Left renal pelvis (tissue), 4 donors: Measurements from ENCODE around the gene RAP1GAP2. TPM values are rescaled to one million over a fixed set of nuclear protein-coding genes. Genes with fewer than 3 reads are reported as not detected.
"Not testable (repeated sequence)": the region's sequence is repeated elsewhere in the genome, so short reads cannot be mapped to it uniquely, and the experiment has no call there.

Experiments used
- DNase-seq, 4 donors: peaks; one replicate each; pipeline ENCODE4 v3.0.0-alpha.2; 2013; ENCODE audit warnings: low read depth in 4 of 4, low spot score in 3 of 4
- polyA plus RNA-seq, 4 donors: library from polyadenylated mRNA; unstranded; fragments of 120-200 nt; gene quantifications; one replicate each; pipeline ENCODE4 v1.2.1, GENCODE V29; 2013; ENCODE audit not compliant: insufficient read length in 4 of 4

RAP1GAP2 gene
- polyA plus RNA-seq, 4 donors = 1.7 to 28.5 (median 24.1) TPM

DNA sequence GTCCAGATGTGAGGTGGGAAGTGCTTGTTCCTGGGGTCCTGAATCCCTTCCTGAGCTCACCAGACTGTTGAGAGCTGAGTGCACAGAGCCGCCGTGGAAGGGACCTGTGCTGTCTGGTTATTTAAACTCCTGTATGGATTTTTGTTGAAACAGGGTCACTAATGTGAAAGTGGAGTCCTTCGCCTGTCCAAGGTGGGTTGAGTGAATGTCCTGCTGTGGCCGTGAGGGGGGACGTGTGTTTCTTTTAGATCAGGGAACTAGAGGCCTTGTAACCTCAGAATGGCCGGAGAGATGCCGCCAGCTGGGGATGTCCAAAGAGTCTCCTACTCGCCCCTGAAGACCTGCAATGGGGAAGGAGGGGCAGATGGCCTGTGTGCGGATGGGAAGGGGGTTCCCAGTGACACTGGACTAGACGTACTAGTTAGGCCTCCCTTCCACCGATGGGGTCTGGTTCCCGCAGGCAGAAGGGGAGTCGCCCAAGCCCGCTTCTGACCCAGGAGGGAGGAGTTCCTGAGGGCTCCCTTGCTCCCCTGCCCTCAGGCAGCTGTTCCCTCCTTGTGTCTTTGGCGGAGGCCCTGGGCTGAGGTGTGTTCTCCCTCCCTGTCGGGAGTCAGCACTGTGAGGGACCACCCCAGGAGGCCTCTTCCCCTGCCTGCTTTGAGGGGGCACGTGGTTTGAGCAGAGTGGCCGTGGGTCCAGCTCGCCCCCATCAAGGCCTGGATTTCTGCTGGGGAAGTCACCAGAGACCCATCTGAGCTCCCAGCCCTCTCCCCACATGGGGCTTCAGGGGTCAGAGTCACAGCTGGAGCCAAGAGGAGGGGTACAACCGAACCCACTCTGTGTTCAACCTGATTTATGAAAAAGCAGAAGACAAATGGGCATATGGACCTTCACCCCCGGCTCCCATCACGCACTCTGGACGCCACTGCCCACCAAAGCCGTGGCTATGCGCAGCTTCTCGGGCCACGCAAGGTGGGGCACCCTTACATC, 236.3 kb downstream of the RAP1GAP2 start:
- no peak for DNase-seq

DNA sequence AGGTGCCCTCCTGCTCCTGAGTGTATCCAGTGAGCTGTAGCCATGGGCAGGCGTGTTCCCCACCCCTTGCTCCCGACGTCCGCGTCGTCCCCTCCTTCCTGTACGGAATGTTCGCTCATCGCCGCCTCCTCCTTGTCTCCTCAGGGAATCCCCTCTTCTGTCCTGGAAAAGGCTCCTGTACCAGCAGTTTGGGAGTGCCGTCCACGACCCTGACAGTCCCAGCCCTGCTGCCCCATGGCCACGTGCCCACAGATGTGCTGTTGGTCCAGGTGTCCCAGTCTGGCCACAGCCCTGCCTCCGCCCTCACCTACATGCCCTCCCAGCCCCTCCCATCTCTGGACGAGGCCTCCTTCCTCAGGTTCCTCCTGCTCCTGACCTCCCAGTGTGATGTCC, 237.0 kb downstream of the RAP1GAP2 start:
- DNase-seq = no peak

DNA sequence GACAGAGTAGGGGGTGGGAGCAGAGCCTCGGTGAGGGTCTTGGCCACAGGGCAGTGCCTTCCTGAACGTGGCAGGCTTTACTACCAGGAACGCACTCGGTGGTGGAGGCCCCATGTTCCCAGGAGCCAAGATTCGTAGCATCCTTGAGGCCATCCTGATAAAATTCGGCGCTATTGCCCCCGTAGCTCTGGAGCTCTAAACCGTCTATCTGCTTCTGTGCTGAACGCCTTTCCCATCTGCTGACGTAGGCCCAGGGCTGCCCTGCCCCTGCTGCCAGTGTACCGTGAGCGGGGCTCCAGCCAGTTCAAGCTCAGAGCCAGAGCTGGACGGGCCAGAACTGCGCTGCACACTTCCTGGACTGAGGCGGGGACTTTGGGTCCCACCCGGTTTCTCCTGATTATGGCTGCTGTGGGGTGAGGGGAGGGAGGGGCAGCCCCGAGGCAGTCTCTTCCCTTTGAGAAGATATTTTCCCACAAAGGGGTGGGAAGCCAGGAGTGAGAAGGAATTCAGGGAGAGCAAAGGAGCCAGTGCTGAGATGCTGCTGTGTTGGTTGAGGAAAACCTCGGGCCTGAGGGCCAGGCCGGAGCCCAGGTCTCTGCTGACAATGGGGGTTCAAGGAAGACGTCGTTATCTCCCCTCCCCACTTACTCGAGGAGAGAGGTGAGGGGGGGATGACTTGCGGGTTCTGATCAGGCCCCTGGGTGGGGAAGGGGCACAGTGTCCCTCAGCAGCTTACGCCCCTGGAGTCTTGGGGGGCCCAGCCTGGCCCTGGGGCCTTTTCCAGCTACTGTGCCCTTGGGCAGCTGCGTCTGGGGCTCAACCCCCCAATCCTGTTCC, 237.7 kb downstream of the RAP1GAP2 start:
- no peak for DNase-seq

DNA sequence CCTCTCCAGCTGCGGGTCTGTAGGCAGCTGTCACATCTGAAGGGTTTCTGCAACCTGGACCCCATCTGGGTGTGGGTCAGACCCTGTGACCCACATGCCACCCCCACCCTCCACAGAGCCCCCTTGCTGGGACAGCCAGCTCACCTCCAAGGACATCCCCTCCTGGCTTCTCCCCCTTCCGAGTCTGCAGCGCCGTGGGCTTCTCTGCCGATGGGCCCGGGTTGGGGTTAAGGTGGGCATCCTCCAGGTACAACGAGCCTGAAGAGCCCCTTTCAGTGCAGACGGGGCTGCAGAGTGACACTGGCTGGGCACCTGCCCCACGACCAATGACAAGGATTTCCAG, 238.3 kb downstream of the RAP1GAP2 start:
- DNase-seq = no peak

DNA sequence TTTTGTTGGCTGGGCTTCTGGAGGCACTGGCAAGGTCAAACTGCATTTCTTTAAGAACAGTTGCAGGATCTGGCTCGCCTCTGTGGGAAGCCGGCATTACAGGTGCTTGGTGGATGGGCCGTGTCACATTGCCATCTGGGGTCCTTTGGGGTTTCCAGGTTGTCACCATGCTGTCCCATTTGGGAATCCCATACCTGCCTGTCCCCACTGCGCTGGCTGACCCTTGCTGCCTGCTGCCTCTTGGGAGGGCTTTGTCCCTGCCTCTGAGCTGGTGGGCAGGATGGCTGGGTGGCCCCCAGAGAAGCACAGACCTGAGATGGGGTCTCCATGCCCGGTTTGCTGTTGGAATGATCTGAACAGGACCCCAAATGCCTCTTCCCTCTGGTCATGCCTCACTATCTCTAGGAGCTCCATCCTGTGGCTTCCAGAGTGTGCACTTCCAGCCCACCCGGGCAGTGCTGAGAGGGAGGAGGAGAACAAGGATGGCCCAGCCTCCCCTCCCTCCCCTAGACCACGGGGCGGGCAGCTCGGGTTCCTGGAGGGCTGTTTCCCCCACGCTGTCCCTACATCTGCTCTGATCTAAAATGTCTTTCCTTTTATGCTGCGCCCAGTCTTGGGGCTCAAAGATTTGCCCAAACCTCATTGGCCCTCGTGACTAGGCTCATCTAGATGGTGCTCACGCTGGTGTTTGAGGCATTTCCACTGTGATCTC, 239.2 kb downstream of the RAP1GAP2 start:
- no peak for DNase-seq

DNA sequence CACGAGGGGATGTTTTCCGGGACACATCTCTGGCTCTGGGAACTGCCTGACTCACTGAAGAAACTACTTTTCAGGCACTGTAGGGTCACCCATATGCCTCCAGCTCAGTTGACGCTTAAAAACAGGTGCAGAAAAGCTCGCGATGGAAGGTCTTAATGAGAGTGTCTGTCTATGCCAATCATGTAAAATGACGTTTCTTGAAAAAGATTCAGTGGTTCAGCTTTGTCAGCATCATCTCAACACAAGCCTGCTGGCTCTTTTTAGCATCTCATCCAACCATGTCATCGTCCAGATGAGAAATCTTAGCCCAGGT, 239.7 kb downstream of the RAP1GAP2 start:
- no peak for DNase-seq

DNA sequence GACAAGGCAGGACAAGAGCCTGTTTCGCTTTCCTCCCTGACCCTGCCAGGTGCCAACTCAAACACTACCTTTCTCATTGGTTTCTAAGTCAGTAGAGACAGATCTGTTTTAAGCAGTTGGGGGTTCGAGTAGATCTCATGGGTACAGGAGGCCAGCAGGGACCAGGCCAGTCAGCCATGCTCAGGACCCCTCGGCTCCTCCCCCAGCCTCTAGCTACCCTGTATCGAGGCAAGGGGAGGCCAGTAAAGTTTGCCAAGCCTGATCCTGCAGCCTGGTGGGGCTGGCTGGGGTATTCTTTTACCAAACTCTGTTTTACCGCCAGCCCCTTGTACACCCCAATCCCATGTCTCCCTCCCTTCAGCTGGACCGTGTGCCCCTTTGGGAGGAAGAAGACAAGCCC, 240.6 kb downstream of the RAP1GAP2 start:
- DNase-seq = no peak

DNA sequence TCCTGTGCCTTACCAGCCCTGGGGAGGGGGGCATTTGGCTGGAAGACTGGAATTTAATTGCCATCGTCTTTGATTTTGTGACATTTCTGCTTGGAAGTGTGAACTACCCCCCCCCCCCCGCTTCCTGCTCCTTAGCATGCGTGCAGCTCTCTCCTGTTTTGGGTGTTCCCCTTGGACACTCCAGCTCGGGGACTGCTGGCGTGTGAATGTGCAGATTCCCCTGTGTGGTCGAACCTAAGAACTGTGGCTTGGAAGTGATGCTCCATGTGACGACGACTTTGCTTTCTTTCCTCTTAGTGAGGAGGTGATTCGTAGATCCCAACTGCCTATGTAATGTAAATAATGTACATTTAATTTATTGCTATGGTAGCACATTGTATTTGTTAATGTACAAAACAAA, 241.0 kb downstream of the RAP1GAP2 start:
- no peak for DNase-seq

DNA sequence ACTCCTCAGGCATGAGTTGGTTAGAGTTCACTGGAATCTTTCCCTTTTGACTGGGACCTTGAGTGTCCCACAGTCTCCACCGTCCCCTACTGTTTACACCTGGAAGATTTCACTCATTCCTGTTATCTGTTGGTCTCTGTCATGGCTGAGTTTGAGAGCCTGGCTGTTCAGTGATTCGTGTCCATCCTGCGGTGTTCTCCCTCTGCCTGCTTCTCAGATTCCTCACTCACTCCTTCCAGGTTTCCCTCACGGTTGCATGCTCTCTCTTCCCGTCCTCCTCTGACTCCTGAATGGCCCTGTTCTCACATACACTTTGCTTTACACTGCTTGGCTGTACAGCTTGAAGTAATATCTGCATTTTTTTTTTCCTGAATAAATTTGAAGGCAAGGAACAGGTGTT, 242.7 kb downstream of the RAP1GAP2 start:
- peak in 1 of 4 donors; percentile 5 for DNase-seq

DNA sequence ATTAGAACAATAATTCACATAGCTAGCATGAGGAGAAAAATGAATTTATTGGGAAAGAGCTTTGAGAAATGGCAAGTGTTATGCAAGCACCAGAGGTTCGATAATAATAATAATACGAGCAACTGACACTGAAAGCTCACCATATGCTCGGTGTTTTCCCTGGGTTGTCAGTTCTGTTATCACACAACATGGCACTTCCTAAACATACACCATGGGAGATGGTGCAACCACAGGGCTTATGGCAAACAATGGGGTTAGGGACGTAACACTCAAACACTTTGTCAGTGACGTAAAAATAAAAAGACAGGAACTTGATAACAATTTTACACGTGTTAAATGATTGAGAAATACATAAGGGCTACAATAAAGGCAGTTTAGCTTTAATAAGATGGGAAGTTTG, 243.5 kb downstream of the RAP1GAP2 start:
- DNase-seq = no peak

DNA sequence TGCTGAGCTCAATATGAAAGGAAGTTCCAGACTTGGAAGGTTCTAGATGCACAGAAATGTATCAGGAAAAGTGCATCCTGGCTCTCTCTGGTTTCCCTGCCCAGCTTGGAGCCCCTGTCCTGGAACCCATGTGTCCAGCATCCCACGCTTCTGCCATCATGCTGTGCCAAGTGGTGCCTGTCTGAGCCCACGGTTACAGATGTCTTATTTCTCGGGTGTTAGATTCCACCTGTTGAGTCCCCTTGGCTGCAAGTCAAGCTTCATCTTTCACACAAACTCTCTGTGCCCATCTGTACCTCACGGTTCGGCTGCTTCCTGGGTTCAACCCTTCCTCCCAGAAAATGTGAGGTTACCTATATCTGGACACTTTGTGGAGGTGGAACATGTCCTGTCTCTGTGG, 244.6 kb downstream of the RAP1GAP2 start:
- DNase-seq = no peak

DNA sequence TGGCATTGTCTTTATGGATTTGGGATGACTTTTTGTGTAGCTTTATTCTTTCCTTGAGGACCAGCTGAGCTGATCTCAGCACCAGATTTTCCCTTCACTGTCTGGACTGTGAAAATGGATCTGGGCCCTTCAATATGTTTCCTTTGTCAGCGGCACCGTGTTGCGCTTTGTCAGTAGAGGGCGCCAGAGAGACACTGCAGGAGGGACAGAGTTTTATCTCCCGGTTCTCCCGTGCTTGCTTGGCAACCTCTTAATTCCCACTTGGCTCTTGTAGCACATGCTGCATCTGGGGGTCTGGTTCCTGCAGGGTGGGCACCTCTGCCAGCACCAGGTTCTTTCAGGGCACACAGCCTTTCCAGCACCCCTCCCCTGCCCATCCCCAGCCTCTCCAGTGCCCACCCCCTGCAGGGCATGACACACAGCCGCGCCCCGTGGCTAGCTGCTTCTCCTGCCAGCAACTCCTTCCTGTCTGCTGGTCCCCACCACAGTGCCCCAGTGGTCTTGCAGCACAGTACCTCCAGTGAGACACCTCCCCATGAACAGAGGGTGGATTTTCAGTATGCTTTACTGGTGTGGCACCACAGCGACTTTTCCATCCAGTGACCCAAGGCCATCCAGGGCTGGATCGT, 247.6 kb downstream of the RAP1GAP2 start:
- DNase-seq = no peak

DNA sequence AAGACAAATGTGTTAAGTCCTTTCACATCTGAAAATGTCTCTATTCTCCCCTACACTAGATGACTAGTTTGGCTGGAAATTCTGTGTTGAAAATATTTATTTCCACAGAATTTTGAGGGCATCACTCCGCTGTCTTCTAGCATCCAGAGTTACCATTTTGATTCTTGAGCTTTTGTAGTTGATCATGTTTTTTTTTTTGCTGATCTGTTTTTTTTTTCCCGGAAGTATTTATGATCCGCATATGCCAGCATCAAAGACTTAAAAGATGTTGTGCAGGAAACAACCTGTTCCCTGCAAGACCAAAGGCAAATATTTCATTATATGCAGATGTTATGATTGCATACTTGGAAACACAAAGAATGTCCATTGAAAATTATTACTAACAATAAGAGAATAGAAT, 250.5 kb downstream of the RAP1GAP2 start:
- DNase-seq = no peak

DNA sequence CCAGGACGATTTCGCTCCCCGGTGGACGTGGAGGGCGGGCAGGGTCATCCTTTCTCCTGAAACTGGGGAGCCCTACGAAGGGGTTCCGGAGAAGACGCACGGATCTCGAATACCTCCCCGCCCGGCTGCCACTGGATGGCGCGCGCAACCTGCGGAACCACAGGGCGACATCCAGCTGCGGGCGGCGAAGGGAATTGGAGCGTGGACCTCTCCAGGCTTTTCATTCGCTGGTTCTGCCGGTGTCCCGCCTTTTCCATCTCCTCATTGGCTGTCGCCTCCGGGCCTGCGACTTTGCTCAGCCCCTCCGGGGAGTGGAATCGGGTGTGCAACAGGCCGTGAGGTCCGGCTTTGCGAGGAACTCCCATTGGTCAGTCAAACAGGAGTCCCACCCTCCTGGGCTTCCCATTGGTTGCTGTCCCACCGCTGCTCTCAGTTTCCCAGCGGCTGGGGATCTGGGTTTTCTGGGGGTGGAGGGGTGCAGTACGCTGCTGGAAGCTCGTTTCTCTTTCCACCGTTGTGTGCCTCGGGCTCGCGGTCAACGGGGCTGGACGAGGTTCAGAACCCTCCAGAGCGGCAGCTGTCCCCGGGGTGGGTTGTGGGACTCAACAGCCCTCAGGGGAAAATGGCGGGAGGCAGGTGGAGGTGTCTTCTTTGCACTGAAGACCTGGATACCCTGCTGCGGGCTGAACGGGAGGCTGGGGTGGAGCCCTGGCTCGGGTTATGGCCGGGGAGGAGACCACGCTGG, 252.7 kb downstream of the RAP1GAP2 start:
- DNase-seq = peak; percentile 87 to 97 (median 91)

DNA sequence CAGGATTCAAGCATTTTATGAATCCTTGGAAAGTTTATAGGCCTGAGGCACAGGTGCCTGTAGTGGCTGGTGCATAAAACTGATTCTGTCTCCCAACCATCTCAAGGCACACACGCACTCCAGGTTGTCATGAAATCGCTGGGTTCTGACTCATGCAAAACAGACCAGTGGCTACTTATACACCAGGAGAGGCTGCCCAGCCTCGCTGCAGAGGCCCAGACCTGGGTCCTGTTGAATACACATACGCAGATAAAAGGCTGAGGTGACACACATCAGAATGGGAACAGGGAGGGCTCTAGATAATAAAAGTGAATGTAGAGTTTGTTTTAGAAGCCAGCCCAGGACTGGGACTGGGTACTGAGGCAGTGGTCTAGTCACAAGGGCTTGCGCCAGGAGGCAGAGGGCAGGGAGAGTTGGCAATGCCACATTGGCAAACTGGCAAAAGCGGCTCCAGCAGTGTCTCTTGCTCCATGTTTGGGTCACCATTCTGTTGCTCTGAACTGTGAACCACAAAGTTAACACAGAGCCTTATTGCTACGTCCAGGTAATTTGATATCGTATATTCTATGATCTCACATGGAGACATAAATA, 253.6 kb downstream of the RAP1GAP2 start:
- DNase-seq = no peak

DNA sequence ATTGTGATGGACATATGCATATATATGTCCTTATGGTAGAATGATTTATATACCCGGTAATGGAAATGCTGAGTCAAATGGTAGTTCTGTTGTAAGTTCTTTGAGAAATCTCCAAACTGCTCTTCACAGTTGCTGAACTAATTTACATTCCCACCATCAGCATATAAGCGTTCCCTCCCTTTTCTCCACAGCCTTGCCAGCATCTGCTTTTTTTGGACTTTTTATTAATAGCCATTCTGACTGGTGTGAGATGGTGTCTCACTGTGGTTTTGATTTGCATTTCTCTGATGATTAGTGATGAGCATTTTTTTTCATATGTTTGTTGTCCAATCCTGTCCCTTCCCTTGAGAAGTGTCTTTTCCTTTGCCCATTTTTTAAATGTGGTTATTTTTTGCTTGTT, 258.6 kb downstream of the RAP1GAP2 start:
- not testable (repeated sequence) for DNase-seq

DNA sequence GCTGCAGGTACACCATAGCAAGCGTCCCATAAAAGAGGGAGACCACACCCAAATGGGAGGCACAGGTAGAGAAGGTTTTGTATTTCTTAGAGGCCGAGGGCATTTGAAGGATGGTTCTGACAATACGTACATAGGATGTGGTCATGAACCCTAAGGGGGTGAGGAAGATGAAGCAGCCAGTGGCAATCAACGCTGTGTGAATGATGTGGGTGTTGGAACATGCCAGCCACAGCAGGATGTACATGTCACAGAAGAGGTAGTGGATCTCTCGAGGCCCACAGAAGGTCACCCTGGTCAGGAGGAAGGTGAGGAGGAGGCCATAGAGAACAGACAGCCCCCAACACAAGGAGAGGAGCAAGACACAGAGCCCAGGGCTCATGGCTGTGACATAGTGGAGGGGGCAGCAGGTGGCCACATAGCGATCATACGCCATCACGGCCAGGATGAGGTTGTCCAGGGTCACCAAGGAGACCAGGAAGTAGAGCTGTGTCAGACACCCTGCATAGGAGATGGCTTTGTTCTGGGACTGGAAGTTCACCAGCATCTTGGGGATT, 266.7 kb downstream of the RAP1GAP2 start:
- not testable (repeated sequence) for DNase-seq

DNA sequence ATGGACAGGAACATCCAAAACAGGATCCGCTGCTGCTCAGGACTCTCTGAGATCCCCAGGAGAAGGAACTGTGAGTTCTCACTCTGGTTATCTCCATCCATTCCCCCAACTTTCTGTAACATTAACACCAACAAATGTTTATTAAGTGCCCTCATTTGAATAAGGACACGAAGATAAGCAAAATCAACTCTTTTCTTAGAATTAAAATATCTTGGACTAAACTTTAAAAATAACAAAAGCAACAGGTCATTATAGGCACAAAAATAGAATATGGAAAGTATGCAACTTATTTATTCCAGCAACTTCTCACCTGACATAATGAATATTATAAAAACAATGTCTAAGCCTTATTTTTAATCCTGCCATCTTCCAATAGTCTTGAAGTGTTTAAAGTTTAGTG, 267.3 kb downstream of the RAP1GAP2 start, which contains the start of gene OR1D5:
Gene OR1D5, minus strand, starts transcription at position 101 of the 400 bp plus-strand sequence. Its CDS starts 0 bp downstream, at position 101.
- DNase-seq = not testable (repeated sequence)

DNA sequence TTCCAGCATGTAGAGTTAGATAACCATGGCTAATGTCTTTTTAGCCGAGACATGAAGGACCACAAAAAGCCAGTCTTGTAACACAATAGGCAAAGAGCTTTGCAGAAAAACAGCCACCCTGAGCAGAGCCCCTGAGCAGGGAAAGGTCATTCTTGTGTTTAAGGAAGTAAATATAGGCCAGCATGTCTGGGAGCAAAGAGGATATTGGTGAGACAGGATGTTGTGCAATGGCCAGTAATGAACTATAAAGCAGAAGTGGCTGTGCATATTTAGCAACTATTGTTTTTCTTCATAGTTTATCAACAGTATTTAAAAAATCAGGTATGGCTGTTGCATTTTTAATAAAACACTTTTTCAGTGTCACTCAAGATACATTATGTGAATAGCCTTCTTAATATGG, 269.0 kb downstream of the RAP1GAP2 start:
- DNase-seq = not testable (repeated sequence)
